ENCODE data around the gene STARD9. TPM values are rescaled to one million over a fixed set of nuclear protein-coding genes. Genes with fewer than 3 reads are reported as not detected.

The STARD9 gene
- total and polyA plus RNA-seq, 2 experiments from 2014 or later, result 1.8 to 6.2 TPM

DNA sequence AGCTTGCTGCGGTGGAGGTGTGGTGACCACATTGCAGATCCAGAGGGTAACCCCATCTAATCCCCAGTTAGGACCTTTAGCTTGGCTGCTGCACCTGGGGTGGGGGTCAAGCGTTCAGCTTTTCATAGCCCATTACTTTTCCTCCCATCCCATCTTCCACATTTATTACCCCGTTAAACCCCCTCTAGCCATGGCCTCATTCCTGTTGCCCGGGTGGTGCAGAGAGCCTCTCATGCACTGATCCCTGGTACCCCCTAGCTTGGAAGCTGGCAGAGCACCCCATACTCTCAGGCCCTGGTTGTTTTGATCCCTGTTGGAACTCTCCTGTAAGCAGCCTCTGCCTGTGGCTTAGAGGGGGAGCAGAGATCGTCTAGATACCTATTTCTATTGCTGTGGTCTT, 140.7 kb downstream of the STARD9 start:
- Histone ChIP-seq H3K4me2 (no peak overlapping the region), H4K20me1 (replicated peaks; ENCODE audit: insufficient read depth) (no peaks in the 10 kb centered on the region), H2AFZ (no peak overlapping the region), H3K36me3 (ENCODE audit: insufficient read depth) (0 out of 2 replicates have a peak, but pooled peaks cover 4% of the 10 kb centered on the region), H3K4me3 (no peak overlapping the region), H3F3A (replicated peaks; ENCODE audit: low read depth) (no peaks in the 10 kb centered on the region), H3K27ac (ENCODE audit: low read depth) (no peak overlapping the region), H3K27me3 (ENCODE audit: insufficient read depth) (no peaks in the 10 kb centered on the region), H3K79me2 (replicated peaks; ENCODE audit: insufficient read depth) (no peaks in the 10 kb centered on the region), H3K9me2 (ENCODE audit: insufficient read depth) (no peaks in the 10 kb centered on the region), H3K4me1 (ENCODE audit: insufficient read depth) (no peaks in the 10 kb centered on the region)
- H3K27me3 Mint-ChIP-seq (ENCODE audit: insufficient read depth, low read depth, poor library complexity), result peaks cover 7% of the 10 kb centered on the region
- H3K4me1 Mint-ChIP-seq, result no peaks in the 10 kb centered on the region
- H3K36me3 Mint-ChIP-seq (ENCODE audit: low read depth), result peaks cover 6% of the 10 kb centered on the region; the same call in 2 of the 3 replicates
- DNase-seq (ENCODE audit: low spot score) (no peak), ATAC-seq (no peak)
- no peak overlapping the region for H3K4me3 Mint-ChIP-seq
- H3K9me3 Mint-ChIP-seq, result no peaks in the 10 kb centered on the region
- no peak for TF ChIP-seq ZNF462 (CRISPR knock-in tag; IDR thresholded peaks at IDR 0.05)
- TF ChIP-seq, protein P1, sequence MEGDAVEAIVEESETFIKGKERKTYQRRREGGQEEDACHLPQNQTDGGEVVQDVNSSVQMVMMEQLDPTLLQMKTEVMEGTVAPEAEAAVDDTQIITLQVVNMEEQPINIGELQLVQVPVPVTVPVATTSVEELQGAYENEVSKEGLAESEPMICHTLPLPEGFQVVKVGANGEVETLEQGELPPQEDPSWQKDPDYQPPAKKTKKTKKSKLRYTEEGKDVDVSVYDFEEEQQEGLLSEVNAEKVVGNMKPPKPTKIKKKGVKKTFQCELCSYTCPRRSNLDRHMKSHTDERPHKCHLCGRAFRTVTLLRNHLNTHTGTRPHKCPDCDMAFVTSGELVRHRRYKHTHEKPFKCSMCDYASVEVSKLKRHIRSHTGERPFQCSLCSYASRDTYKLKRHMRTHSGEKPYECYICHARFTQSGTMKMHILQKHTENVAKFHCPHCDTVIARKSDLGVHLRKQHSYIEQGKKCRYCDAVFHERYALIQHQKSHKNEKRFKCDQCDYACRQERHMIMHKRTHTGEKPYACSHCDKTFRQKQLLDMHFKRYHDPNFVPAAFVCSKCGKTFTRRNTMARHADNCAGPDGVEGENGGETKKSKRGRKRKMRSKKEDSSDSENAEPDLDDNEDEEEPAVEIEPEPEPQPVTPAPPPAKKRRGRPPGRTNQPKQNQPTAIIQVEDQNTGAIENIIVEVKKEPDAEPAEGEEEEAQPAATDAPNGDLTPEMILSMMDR (conservative IDR thresholded peaks at IDR 0.05; ENCODE audit: low read depth in 2 of 2), result no peak
- TF ChIP-seq REST (IDR thresholded peaks at IDR 0.05; ENCODE audit: unreplicated experiment), result no peak
- no peak overlapping the region; the same call in 1 of the 2 replicates for H3K27ac Mint-ChIP-seq

Data from GM23338 (cell line).